K562 (cell line): ENCODE results near the gene HRAS. TPM values are rescaled to one million over a fixed set of nuclear protein-coding genes. Genes with fewer than 3 reads are reported as not detected.

Experiments
- BRD9 ChIP-seq: fragments of 450-650 bp; IDR thresholded peaks from 2 replicates; pipeline ENCODE4 v1.6.1; 2018; ENCODE audit warnings: low read depth; ENCODE audit not compliant: partially characterized antibody
- CHD2 ChIP-seq: IDR thresholded peaks from 2 replicates; pipeline ENCODE4 v1.6.1; 2011; ENCODE audit warnings: low read depth, low read length
- ESRRB ChIP-seq: fragments of 250-450 bp; sonication (Bioruptor Pico); IDR thresholded peaks from 2 replicates; pipeline ENCODE4 v1.5.0; 2020; ENCODE audit warnings: mild to moderate bottlenecking, moderate library complexity, borderline replicate concordance
- JUN ChIP-seq, 2 experiments: sonication (generic) in 1 of 2; formaldehyde crosslinking in 1 of 2; IDR thresholded peaks; 2 replicates each; pipeline versions ENCODE4 v1.6.1 to v1.8.0; 2012 to 2022; ENCODE audit warnings: borderline replicate concordance in 2 of 2, mild to moderate bottlenecking in 2 of 2, improper control_type of control experiment in 1 of 2, low read depth in 1 of 2, low read length in 1 of 2, missing genetic modification reagents in 1 of 2
- MYBL2 ChIP-seq, 2 experiments: fragments of 450-650 bp in 1 of 2; sonication (generic) in 1 of 2; formaldehyde crosslinking in 1 of 2; IDR thresholded peaks; 2 replicates each; pipeline versions ENCODE4 v1.6.1 to v1.8.1; 2017 to 2022; ENCODE audit warnings: borderline replicate concordance in 1 of 2, inconsistent platforms in 1 of 2, low read depth in 1 of 2, mild to moderate bottlenecking in 1 of 2, missing genetic modification reagents in 1 of 2, moderate library complexity in 1 of 2
- PCBP1 ChIP-seq: fragments of 200-400 bp; formaldehyde crosslinking; IDR thresholded peaks from 2 replicates; pipeline ENCODE4 v1.6.1; 2018; ENCODE audit warnings: mild to moderate bottlenecking, low read depth, low read length; ENCODE audit not compliant: poor library complexity, severe bottlenecking
- SP1 ChIP-seq: sonication (generic); formaldehyde crosslinking; IDR thresholded peaks from 2 replicates; pipeline ENCODE4 v1.8.1; 2022; ENCODE audit warnings: mild to moderate bottlenecking, missing genetic modification reagents
- SRF ChIP-seq, 2 experiments: fragments of 250-450, 450-650 bp in 1 of 2; sonication (Bioruptor Pico) in 1 of 2; sonication (generic) in 1 of 2; formaldehyde crosslinking; IDR thresholded peaks; 2 replicates each; pipeline versions ENCODE4 v1.5.0 to v1.5.1; 2020 to 2022; ENCODE audit warnings: mild to moderate bottlenecking in 1 of 2, missing genetic modification reagents in 1 of 2
- TAF15 ChIP-seq: fragments of 200-400 bp; formaldehyde crosslinking; IDR thresholded peaks from 2 replicates; pipeline ENCODE4 v1.6.1; 2017; ENCODE audit warnings: mild to moderate bottlenecking, low read depth, low read length, moderate library complexity
- TCF3 ChIP-seq: sonication (generic); formaldehyde crosslinking; IDR thresholded peaks from 2 replicates; pipeline ENCODE4 v1.4.0; 2020; ENCODE audit warnings: mild to moderate bottlenecking, missing genetic modification reagents
- polyA plus RNA-seq, 8 experiments: library from polyadenylated mRNA; depleted of rRNA in 4 of 8; stranded (reverse) in 5 of 8; unstranded in 3 of 8; fragments of >200 nt; fragmentation: Nextera tagmentation in 2 of 8; fragmentation: Illumina TruSeq in 1 of 8; extraction: Ambion mirVana in 2 of 8; extraction: Trizol in 1 of 8; gene quantifications; 2 replicates each; pipeline versions ENCODE4 v1.2.1 to v1.2.3, GENCODE V29; 2011 to 2014; ENCODE audit warnings: inconsistent platforms in 1 of 8, missing spikeins in 1 of 8
- total RNA-seq, 7 experiments: library from RNA; depleted of rRNA in 6 of 7; stranded (reverse); fragments of >200 nt in 6 of 7; fragmentation: Illumina TruSeq in 2 of 7; extraction: Trizol in 2 of 7; gene quantifications; 2 replicates each; pipeline versions ENCODE4 v1.2.1 to v1.2.3, GENCODE V29; 2011 to 2021; ENCODE audit warnings: low replicate concordance in 1 of 7
- TF ChIP-seq, protein P1 (sequence below): fragments of 450-650 bp; IDR thresholded peaks from 2 replicates; pipeline ENCODE4 v1.6.1; 2016; ENCODE audit warnings: antibody characterized with exemption
- TF ChIP-seq, protein P2 (sequence below), 2 experiments: fragments of 450-650 bp in 1 of 2; sonication (generic) in 1 of 2; formaldehyde crosslinking in 1 of 2; IDR thresholded peaks; 2 replicates each; pipeline versions ENCODE4 v1.7.1 to v1.9.0; 2016 to 2022; ENCODE audit warnings: inconsistent platforms in 1 of 2, mild to moderate bottlenecking in 1 of 2, missing genetic modification reagents in 1 of 2
- TF ChIP-seq, protein P3 (sequence below): fragments of 450-650 bp; formaldehyde crosslinking; IDR thresholded peaks from 2 replicates; pipeline ENCODE4 v1.4.0; 2020; ENCODE audit warnings: mild to moderate bottlenecking, moderate library complexity

HRAS gene
- total and polyA plus RNA-seq, 9 of the 15 experiments (the other 6 are each of a cell fraction or from before 2014, with no cell fraction given), result 2.8 to 73.5 (median 29.6) TPM

DNA sequence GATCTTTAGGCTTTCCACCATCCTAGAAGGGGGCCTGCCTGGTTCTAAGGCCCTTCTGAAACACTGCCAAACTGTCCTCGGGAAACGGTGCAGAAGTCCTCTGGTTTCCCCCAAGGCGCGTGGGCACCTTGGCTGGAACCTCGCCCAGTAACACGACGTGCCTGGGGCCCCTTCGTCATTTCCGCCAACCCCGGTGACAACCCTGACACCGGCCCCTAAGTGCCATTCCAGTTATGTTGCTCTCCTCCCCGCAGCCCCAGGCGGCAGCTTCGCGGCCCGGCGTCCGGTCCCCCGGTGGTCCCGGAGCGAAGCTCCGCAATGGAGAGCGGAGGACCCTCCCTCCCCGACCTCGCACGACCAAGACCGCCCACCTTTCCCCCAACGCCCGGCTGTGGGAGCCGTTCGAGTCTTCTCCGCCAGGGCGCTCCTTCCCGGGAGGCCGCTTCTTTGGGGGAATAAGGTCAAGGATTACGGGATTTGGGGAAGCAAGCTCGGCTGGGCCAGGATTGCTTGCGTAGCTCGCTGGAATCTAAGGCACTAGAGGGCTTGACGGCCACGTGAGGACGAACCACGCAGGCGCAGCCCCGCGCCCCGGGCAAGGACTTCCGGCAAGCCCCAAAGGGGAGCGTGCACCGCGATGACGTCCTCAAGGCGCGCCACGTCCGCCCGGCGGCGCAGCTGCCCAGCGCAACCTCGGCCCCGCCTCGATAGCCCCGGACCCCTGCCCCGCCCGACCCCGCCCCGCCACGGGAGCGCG, 29.0 kb downstream of the HRAS start (continued):
- TF ChIP-seq JUN (IDR thresholded peaks at IDR 0.05; ENCODE audit: borderline replicate concordance, low read depth, low read length) (no peak), JUN (CRISPR knock-in tag; IDR thresholded peaks at IDR 0.05; ENCODE audit: borderline replicate concordance) (peak; percentile 31; the same call in 1 of the 2 replicates), ESRRB (CRISPR knock-in tag) (no peak), CHD2 (no peak), SRF (CRISPR knock-in tag; IDR thresholded peaks at IDR 0.05) (peak in 1 of 2 experiments; percentile 96; a peak in 3 of 4 replicates), PCBP1 (peak; percentile 68), TCF3 (CRISPR knock-in tag) (no peak; the same call in 1 of the 2 replicates), BRD9 (no peak), SP1 (CRISPR knock-in tag) (peak; percentile 41), MYBL2 (IDR thresholded peaks at IDR 0.05; ENCODE audit: low read depth) (no peak), MYBL2 (CRISPR knock-in tag; IDR thresholded peaks at IDR 0.05; ENCODE audit: borderline replicate concordance) (no peak), TAF15 (0 out of 2 replicates have a peak, but pooled peaks have one; percentile 50)
- TF ChIP-seq, protein P1, sequence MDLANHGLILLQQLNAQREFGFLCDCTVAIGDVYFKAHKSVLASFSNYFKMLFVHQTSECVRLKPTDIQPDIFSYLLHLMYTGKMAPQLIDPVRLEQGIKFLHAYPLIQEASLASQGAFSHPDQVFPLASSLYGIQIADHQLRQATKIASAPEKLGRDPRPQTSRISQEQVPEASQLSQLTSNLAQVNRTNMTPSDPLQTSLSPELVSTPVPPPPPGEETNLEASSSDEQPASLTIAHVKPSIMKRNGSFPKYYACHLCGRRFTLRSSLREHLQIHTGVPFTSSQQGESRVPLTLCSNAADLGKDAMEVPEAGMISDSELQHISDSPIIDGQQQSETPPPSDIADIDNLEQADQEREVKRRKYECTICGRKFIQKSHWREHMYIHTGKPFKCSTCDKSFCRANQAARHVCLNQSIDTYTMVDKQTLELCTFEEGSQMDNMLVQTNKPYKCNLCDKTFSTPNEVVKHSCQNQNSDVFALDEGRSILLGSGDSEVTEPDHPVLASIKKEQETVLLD, result peak; percentile 71
- TF ChIP-seq, protein P2, sequence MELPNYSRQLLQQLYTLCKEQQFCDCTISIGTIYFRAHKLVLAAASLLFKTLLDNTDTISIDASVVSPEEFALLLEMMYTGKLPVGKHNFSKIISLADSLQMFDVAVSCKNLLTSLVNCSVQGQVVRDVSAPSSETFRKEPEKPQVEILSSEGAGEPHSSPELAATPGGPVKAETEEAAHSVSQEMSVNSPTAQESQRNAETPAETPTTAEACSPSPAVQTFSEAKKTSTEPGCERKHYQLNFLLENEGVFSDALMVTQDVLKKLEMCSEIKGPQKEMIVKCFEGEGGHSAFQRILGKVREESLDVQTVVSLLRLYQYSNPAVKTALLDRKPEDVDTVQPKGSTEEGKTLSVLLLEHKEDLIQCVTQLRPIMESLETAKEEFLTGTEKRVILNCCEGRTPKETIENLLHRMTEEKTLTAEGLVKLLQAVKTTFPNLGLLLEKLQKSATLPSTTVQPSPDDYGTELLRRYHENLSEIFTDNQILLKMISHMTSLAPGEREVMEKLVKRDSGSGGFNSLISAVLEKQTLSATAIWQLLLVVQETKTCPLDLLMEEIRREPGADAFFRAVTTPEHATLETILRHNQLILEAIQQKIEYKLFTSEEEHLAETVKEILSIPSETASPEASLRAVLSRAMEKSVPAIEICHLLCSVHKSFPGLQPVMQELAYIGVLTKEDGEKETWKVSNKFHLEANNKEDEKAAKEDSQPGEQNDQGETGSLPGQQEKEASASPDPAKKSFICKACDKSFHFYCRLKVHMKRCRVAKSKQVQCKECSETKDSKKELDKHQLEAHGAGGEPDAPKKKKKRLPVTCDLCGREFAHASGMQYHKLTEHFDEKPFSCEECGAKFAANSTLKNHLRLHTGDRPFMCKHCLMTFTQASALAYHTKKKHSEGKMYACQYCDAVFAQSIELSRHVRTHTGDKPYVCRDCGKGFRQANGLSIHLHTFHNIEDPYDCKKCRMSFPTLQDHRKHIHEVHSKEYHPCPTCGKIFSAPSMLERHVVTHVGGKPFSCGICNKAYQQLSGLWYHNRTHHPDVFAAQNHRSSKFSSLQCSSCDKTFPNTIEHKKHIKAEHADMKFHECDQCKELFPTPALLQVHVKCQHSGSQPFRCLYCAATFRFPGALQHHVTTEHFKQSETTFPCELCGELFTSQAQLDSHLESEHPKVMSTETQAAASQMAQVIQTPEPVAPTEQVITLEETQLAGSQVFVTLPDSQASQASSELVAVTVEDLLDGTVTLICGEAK (IDR thresholded peaks at IDR 0.05), result peak; percentile 70
- TF ChIP-seq, protein P2 (CRISPR knock-in tag; IDR thresholded peaks at IDR 0.05), result no peak
- TF ChIP-seq, protein P3, sequence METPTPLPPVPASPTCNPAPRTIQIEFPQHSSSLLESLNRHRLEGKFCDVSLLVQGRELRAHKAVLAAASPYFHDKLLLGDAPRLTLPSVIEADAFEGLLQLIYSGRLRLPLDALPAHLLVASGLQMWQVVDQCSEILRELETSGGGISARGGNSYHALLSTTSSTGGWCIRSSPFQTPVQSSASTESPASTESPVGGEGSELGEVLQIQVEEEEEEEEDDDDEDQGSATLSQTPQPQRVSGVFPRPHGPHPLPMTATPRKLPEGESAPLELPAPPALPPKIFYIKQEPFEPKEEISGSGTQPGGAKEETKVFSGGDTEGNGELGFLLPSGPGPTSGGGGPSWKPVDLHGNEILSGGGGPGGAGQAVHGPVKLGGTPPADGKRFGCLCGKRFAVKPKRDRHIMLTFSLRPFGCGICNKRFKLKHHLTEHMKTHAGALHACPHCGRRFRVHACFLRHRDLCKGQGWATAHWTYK, result peak; percentile 72; the same call in 1 of the 2 replicates
